ENCODE data around the gene ENTHD1.

The ENTHD1 gene

GRCh38 chr22:39893526-39893925, at the start of gene ENTHD1:
TSS of gene ENTHD1 (minus strand) at chr22:39893760. CDS start at chr22:39887748, 6,012 bp downstream.
- H3K9me3 Mint-ChIP-seq: no peaks in the 10 kb centered on the region
- H3K27ac Mint-ChIP-seq: no peak within 1 kb of the TSS
- no peaks in the 10 kb centered on the region for H3K27me3 Mint-ChIP-seq
- H3K4me3 Mint-ChIP-seq: no peak within 1 kb of the TSS
- DNase-seq: no peak
- peaks cover 15% of the 10 kb centered on the region for H3K4me1 Mint-ChIP-seq (ENCODE audit: low read depth)
- H3K36me3 Mint-ChIP-seq (ENCODE audit: low read depth): no peaks in the 10 kb centered on the region

GRCh38 chr22:39943337-39943736, 49.8 kb upstream of the ENTHD1 start:
- Mint-ChIP-seq H3K4me1 (ENCODE audit: low read depth) (peaks cover 94% of the 10 kb centered on the region), H3K27ac (peak overlapping the region; percentile 90), H3K27me3 (no peaks in the 10 kb centered on the region), H3K36me3 (ENCODE audit: low read depth) (peaks cover 7% of the 10 kb centered on the region), H3K9me3 (no peaks in the 10 kb centered on the region), H3K4me3 (peak overlapping the region; percentile 58)
- DNase-seq: no peak

GRCh38 chr22:39942439-39943230, 49.1 kb upstream of the ENTHD1 start:
- no peak for DNase-seq
- Mint-ChIP-seq H3K27ac (peak overlapping the region; percentile 90), H3K4me1 (ENCODE audit: low read depth) (peaks cover 94% of the 10 kb centered on the region), H3K27me3 (no peaks in the 10 kb centered on the region), H3K9me3 (no peaks in the 10 kb centered on the region), H3K4me3 (peak overlapping the region; percentile 58), H3K36me3 (ENCODE audit: low read depth) (peaks cover 4% of the 10 kb centered on the region)

- peaks cover 94% of the 10 kb centered on the region for H3K4me1 Mint-ChIP-seq (ENCODE audit: low read depth)
Measured at GRCh38 chr22:39941601-39942000, 48.0 kb upstream of the ENTHD1 start.

GRCh38 chr22:39940757-39941305, 47.3 kb upstream of the ENTHD1 start:
- peak overlapping the region; percentile 40 for H3K4me3 Mint-ChIP-seq
- peaks cover 95% of the 10 kb centered on the region for H3K4me1 Mint-ChIP-seq (ENCODE audit: low read depth)
- peak; percentile 32 for DNase-seq
- H3K36me3 Mint-ChIP-seq (ENCODE audit: low read depth): no peaks in the 10 kb centered on the region
- H3K27me3 Mint-ChIP-seq: no peaks in the 10 kb centered on the region
- no peaks in the 10 kb centered on the region for H3K9me3 Mint-ChIP-seq
- peak overlapping the region; percentile 92 for H3K27ac Mint-ChIP-seq

More at GRCh38 chr22:39941601-39942000, 48.0 kb upstream of the ENTHD1 start:
- no peak for DNase-seq
- Mint-ChIP-seq H3K27ac (peak overlapping the region; percentile 92), H3K27me3 (no peaks in the 10 kb centered on the region), H3K36me3 (ENCODE audit: low read depth) (no peaks in the 10 kb centered on the region), H3K4me3 (no peak overlapping the region), H3K9me3 (no peaks in the 10 kb centered on the region)

GRCh38 chr22:39939830-39940229, 46.3 kb upstream of the ENTHD1 start:
- no peaks in the 10 kb centered on the region for H3K36me3 Mint-ChIP-seq (ENCODE audit: low read depth)
- H3K4me1 Mint-ChIP-seq (ENCODE audit: low read depth): peaks cover 95% of the 10 kb centered on the region
- peak overlapping the region; percentile 92 for H3K27ac Mint-ChIP-seq
- no peaks in the 10 kb centered on the region for H3K9me3 Mint-ChIP-seq
- H3K27me3 Mint-ChIP-seq: no peaks in the 10 kb centered on the region
- no peak for DNase-seq
- H3K4me3 Mint-ChIP-seq: peak overlapping the region; percentile 37

- DNase-seq: peak; percentile 72
- Mint-ChIP-seq H3K4me1 (ENCODE audit: low read depth) (peaks cover 95% of the 10 kb centered on the region), H3K4me3 (peak overlapping the region; percentile 60)
Measured at GRCh38 chr22:39938509-39939111, 45.0 kb upstream of the ENTHD1 start.

GRCh38 chr22:39937906-39938305, 44.3 kb upstream of the ENTHD1 start:
- no peak for DNase-seq
- Mint-ChIP-seq H3K27me3 (no peaks in the 10 kb centered on the region), H3K9me3 (no peaks in the 10 kb centered on the region), H3K36me3 (ENCODE audit: low read depth) (no peaks in the 10 kb centered on the region), H3K27ac (peak overlapping the region; percentile 92), H3K4me3 (peak overlapping the region; percentile 60), H3K4me1 (ENCODE audit: low read depth) (peaks cover 95% of the 10 kb centered on the region)

More at GRCh38 chr22:39938509-39939111, 45.0 kb upstream of the ENTHD1 start:
- Mint-ChIP-seq H3K9me3 (no peaks in the 10 kb centered on the region), H3K27me3 (no peaks in the 10 kb centered on the region), H3K36me3 (ENCODE audit: low read depth) (no peaks in the 10 kb centered on the region), H3K27ac (peak overlapping the region; percentile 92)

GRCh38 chr22:39936523-39937145, 43.1 kb upstream of the ENTHD1 start:
- Mint-ChIP-seq H3K27ac (peak overlapping the region; percentile 92), H3K36me3 (ENCODE audit: low read depth) (no peaks in the 10 kb centered on the region), H3K4me1 (ENCODE audit: low read depth) (peaks cover 86% of the 10 kb centered on the region), H3K27me3 (no peaks in the 10 kb centered on the region), H3K4me3 (peak overlapping the region; percentile 70), H3K9me3 (no peaks in the 10 kb centered on the region)
- DNase-seq: no peak

- no peaks in the 10 kb centered on the region for H3K36me3 Mint-ChIP-seq (ENCODE audit: low read depth)
Measured at GRCh38 chr22:39935612-39936011, 42.1 kb upstream of the ENTHD1 start.

GRCh38 chr22:39935116-39935515, 41.6 kb upstream of the ENTHD1 start:
- Mint-ChIP-seq H3K27me3 (no peaks in the 10 kb centered on the region), H3K27ac (peak overlapping the region; percentile 92), H3K4me1 (ENCODE audit: low read depth) (peaks cover 71% of the 10 kb centered on the region), H3K4me3 (peak overlapping the region; percentile 70), H3K9me3 (no peaks in the 10 kb centered on the region), H3K36me3 (ENCODE audit: low read depth) (no peaks in the 10 kb centered on the region)
- no peak for DNase-seq

More at GRCh38 chr22:39935612-39936011, 42.1 kb upstream of the ENTHD1 start:
- Mint-ChIP-seq H3K27ac (peak overlapping the region; percentile 92), H3K27me3 (no peaks in the 10 kb centered on the region), H3K9me3 (no peaks in the 10 kb centered on the region), H3K4me3 (peak overlapping the region; percentile 70), H3K4me1 (ENCODE audit: low read depth) (peaks cover 76% of the 10 kb centered on the region)
- no peak for DNase-seq

GRCh38 chr22:39933741-39934140, 40.2 kb upstream of the ENTHD1 start:
- H3K27me3 Mint-ChIP-seq: no peaks in the 10 kb centered on the region
- H3K4me3 Mint-ChIP-seq: peak overlapping the region; percentile 70
- H3K36me3 Mint-ChIP-seq (ENCODE audit: low read depth): no peaks in the 10 kb centered on the region
- peaks cover 61% of the 10 kb centered on the region for H3K4me1 Mint-ChIP-seq (ENCODE audit: low read depth)
- peak overlapping the region; percentile 92 for H3K27ac Mint-ChIP-seq
- no peaks in the 10 kb centered on the region for H3K9me3 Mint-ChIP-seq
- no peak for DNase-seq

- Mint-ChIP-seq H3K4me1 (ENCODE audit: low read depth) (peaks cover 55% of the 10 kb centered on the region), H3K27me3 (no peaks in the 10 kb centered on the region), H3K27ac (peak overlapping the region; percentile 92), H3K4me3 (peak overlapping the region; percentile 70), H3K9me3 (no peaks in the 10 kb centered on the region), H3K36me3 (ENCODE audit: low read depth) (peaks cover 2% of the 10 kb centered on the region)
- no peak for DNase-seq
Measured at GRCh38 chr22:39932918-39933649, 39.5 kb upstream of the ENTHD1 start.

GRCh38 chr22:39932166-39932565, 38.6 kb upstream of the ENTHD1 start:
- no peak for DNase-seq
- H3K36me3 Mint-ChIP-seq (ENCODE audit: low read depth): peaks cover 11% of the 10 kb centered on the region
- peaks cover 46% of the 10 kb centered on the region for H3K4me1 Mint-ChIP-seq (ENCODE audit: low read depth)
- H3K27ac Mint-ChIP-seq: no peak overlapping the region
- H3K4me3 Mint-ChIP-seq: peak overlapping the region; percentile 18
- no peaks in the 10 kb centered on the region for H3K27me3 Mint-ChIP-seq
- H3K9me3 Mint-ChIP-seq: no peaks in the 10 kb centered on the region
